B cell (primary cell): Measurements from ENCODE around the gene FURIN. TPM values are rescaled to one million over a fixed set of nuclear protein-coding genes. Genes with fewer than 3 reads are reported as not detected.

Source experiments
- ATAC-seq: fragments of 200-7000 bp; cut with Tn5 transposase; one replicate; pipeline ENCODE4 v1.10.0; 2021; ENCODE audit warnings: low read depth, mild to moderate bottlenecking, moderate number of reproducible peaks, moderate library complexity
- CTCF ChIA-PET: fragments of 350-600 bp; sonication (Branson Sonifier 250); formaldehyde crosslinking; loops from one replicate; lab custom pipeline; 2021; ENCODE audit warnings: antibody characterized with exemption, inconsistent platforms; lab: Charles Lee
- POLR2A ChIA-PET: fragments of 350-600 bp; sonication (Branson Sonifier 250); formaldehyde crosslinking; loops from one replicate; lab custom pipeline; 2021; ENCODE audit warnings: antibody characterized with exemption; lab: Charles Lee
- DNase-seq: peaks from one replicate; pipeline ENCODE4 v3.0.0; 2013
- H2AFZ ChIP-seq: 2 replicates; pipeline ENCODE4 v1.6.1; 2012; ENCODE audit warnings: mild to moderate bottlenecking, low read depth, low read length; ENCODE audit not compliant: insufficient read depth, poor library complexity, severe bottlenecking
- H3K27ac ChIP-seq, 2 donors: 1 replicate in 1 of 2; 2 replicates in 1 of 2; pipeline ENCODE4 v1.5.1; 2012 to 2013; ENCODE audit warnings: low read length in 2 of 2, mild to moderate bottlenecking in 2 of 2, moderate library complexity in 1 of 2
- H3K27me3 ChIP-seq, 4 experiments: fragments of 200-600 bp in 1 of 4; sonication (generic) in 1 of 4; replicated peaks in 1 of 4; 1 replicate in 2 of 4; 2 replicates in 2 of 4; pipeline versions ENCODE4 v1.6.1 to v1.7.0; 2013 to 2016; ENCODE audit warnings: low read length in 3 of 4, mild to moderate bottlenecking in 2 of 4, mixed read lengths in 1 of 4, moderate library complexity in 1 of 4; ENCODE audit not compliant: insufficient read depth in 4 of 4, control insufficient read depth in 3 of 4; ENCODE audit errors: control extremely low read depth in 1 of 4
- H3K36me3 ChIP-seq, 2 experiments: replicated peaks in 1 of 2; 1 replicate in 1 of 2; 2 replicates in 1 of 2; pipeline versions ENCODE4 v1.6.1 to v1.7.1; 2013; ENCODE audit warnings: low read length in 1 of 2; ENCODE audit not compliant: insufficient read depth in 2 of 2, control insufficient read depth in 1 of 2; ENCODE audit errors: control extremely low read depth in 1 of 2, extremely low read depth in 1 of 2
- H3K4me1 ChIP-seq, 2 donors: fragments of 200-600 bp in 1 of 2; sonication (generic) in 1 of 2; 1 replicate in 1 of 2; 2 replicates in 1 of 2; pipeline versions ENCODE4 v1.5.1 to v1.6.1; 2013 to 2017; ENCODE audit warnings: low read length in 2 of 2; ENCODE audit not compliant: control insufficient read depth in 2 of 2, insufficient read depth in 2 of 2
- H3K4me2 ChIP-seq: replicated peaks from 2 replicates; pipeline ENCODE3; 2012; ENCODE audit warnings: mild to moderate bottlenecking, low read depth, low read length; ENCODE audit not compliant: poor library complexity, severe bottlenecking
- H3K4me3 ChIP-seq, 5 experiments: fragments of 200-600 bp in 1 of 5; sonication (generic) in 1 of 5; 1 replicate in 3 of 5; 2 replicates in 2 of 5; pipeline versions ENCODE4 v1.5.1 to v1.7.0; 2011 to 2016; ENCODE audit warnings: low read length in 4 of 5, mild to moderate bottlenecking in 4 of 5, low read depth in 2 of 5, control low read depth in 1 of 5, moderate library complexity in 1 of 5; ENCODE audit not compliant: insufficient read depth in 1 of 5; ENCODE audit errors: control extremely low read depth in 1 of 5, extremely low read depth in 1 of 5
- H3K79me2 ChIP-seq: fragments of 200-600 bp; sonication (generic); one replicate; pipeline ENCODE4 v1.6.0; 2016; ENCODE audit warnings: low read length; ENCODE audit not compliant: control insufficient read depth, insufficient read depth
- H3K9ac ChIP-seq: fragments of 200-600 bp; sonication (generic); 2 replicates; pipeline ENCODE4 v1.6.1; 2017; ENCODE audit warnings: mild to moderate bottlenecking, low read length, moderate library complexity
- H3K9me3 ChIP-seq, 3 donors: one replicate each; pipeline versions ENCODE4 v1.6.1 to v1.7.1; 2013; ENCODE audit warnings: low read length in 2 of 3; ENCODE audit not compliant: control insufficient read depth in 2 of 3, insufficient read depth in 1 of 3; ENCODE audit errors: control extremely low read depth in 1 of 3
- H4K20me1 ChIP-seq: 2 replicates; pipeline ENCODE4 v1.6.0; 2012; ENCODE audit warnings: mild to moderate bottlenecking, low read length; ENCODE audit not compliant: insufficient read depth, control insufficient read depth, poor library complexity, severe bottlenecking
- H3K27ac Mint-ChIP-seq: one replicate; pipeline ENCODE4 v1.8.0; 2021; ENCODE audit warnings: mixed read lengths
- H3K27me3 Mint-ChIP-seq: one replicate; pipeline ENCODE4 v1.8.0; 2021; ENCODE audit warnings: mixed read lengths
- H3K4me1 Mint-ChIP-seq: one replicate; pipeline ENCODE4 v1.8.0; 2021; ENCODE audit warnings: mixed read lengths
- H3K4me3 Mint-ChIP-seq: one replicate; pipeline ENCODE4 v1.8.0; 2021; ENCODE audit warnings: mixed read lengths
- H3K9me3 Mint-ChIP-seq: one replicate; pipeline ENCODE4 v1.8.0; 2022; ENCODE audit warnings: mixed read lengths; ENCODE audit not compliant: insufficient read depth
- CTCF ChIP-seq: fragments of 200-600 bp; IDR thresholded peaks from one replicate; pipeline ENCODE4 v1.8.0; 2022; ENCODE audit warnings: antibody characterized with exemption, mild to moderate bottlenecking
- EZH2 ChIP-seq: IDR thresholded peaks from 2 replicates; pipeline ENCODE4 v1.6.1; 2012; ENCODE audit warnings: borderline replicate concordance, low read depth, mild to moderate bottlenecking, moderate library complexity, low read length; ENCODE audit not compliant: insufficient read depth, poor library complexity, severe bottlenecking
- WGBS: methylation state at CpG from one replicate; pipeline ENCODE4 v1.1.5; 2013; ENCODE audit warnings: missing lambda C conversion rate; ENCODE audit not compliant: insufficient coverage; 5-methylcytosine and 5-hydroxymethylcytosine counted together
- intact Hi-C: fragments of 100-400 bp; cut with micrococcal nuclease; formaldehyde crosslinking; loops from one replicate; pipeline ENCODE4 v1.10.0; 2022
- polyA plus RNA-seq: library from polyadenylated mRNA; depleted of rRNA; stranded (reverse); fragments of >200 nt; gene quantifications from 2 replicates; pipeline ENCODE4 v1.2.3, GENCODE V29; 2012
- total RNA-seq, 2 donors: library from RNA; stranded (reverse); fragments of 120-200 nt in 1 of 2; gene quantifications; 1 replicate in 1 of 2; 2 replicates in 1 of 2; pipeline versions ENCODE4 v1.2.3 to v1.2.4, GENCODE V29; 2013 to 2022

FURIN gene
- total and polyA plus RNA-seq, 2 donors (not counting 1 experiment from before 2014, with no cell fraction given), result 31.6 to 66.7 TPM

- POLR2A ChIA-PET, result interaction anchor here (0.8 kb wide), 1 partner anchor 13 kb away, joined by 3 read pairs; no protein-coding TSS in a partner anchor
- 100% methylated on average over 1 of the region's 6 CpGs for WGBS
These were observed 39.3 kb upstream of the FURIN start for GRCh38 chr15:90829126-90829525.

More at GRCh38 chr15:90829126-90829525, 39.3 kb upstream of the FURIN start:
- Histone ChIP-seq H2AFZ (no peak overlapping the region), H3K4me2 (no peak overlapping the region), H3K4me1 (peaks cover 18 to 20% of the 10 kb centered on the region in 2 donors), H3K27me3 (no peaks in the 10 kb centered on the region), H3K4me3 (no peak overlapping the region), H3K36me3 (no peaks in the 10 kb centered on the region), H4K20me1 (no peaks in the 10 kb centered on the region), H3K79me2 (no peaks in the 10 kb centered on the region), H3K27ac (no peak overlapping the region), H3K9me3 (peaks cover 0 to 12% (median 0%) of the 10 kb centered on the region in 3 donors), H3K9ac (no peak overlapping the region)
- Mint-ChIP-seq H3K4me1 (peaks cover 22% of the 10 kb centered on the region), H3K4me3 (no peak overlapping the region), H3K9me3 (no peaks in the 10 kb centered on the region), H3K27me3 (peaks cover 3% of the 10 kb centered on the region), H3K27ac (no peak overlapping the region)
- DNase-seq (no peak), ATAC-seq (no peak)
- intact Hi-C loops, result no loop called here
- CTCF ChIA-PET, result interaction anchor here (1.1 to 3.0 kb wide), 3 partner anchors 12 to 69 kb away, joined by 3 to 11 read pairs (median 3); no protein-coding TSS in a partner anchor
- TF ChIP-seq CTCF, result no peak
- no peak for TF ChIP-seq EZH2
